B cell (primary cell): ENCODE results near the gene TRMT2A.

Experiments used
- EZH2 ChIP-seq: IDR thresholded peaks from 2 replicates; pipeline ENCODE4 v1.6.1; 2012; ENCODE audit warnings: borderline replicate concordance, low read depth, mild to moderate bottlenecking, moderate library complexity, low read length; ENCODE audit not compliant: insufficient read depth, poor library complexity, severe bottlenecking
- TF ChIP-seq, protein P1 (sequence below): fragments of 200-600 bp; IDR thresholded peaks from one replicate; pipeline ENCODE4 v1.8.0; 2022; ENCODE audit warnings: antibody characterized with exemption, mild to moderate bottlenecking

DNA sequence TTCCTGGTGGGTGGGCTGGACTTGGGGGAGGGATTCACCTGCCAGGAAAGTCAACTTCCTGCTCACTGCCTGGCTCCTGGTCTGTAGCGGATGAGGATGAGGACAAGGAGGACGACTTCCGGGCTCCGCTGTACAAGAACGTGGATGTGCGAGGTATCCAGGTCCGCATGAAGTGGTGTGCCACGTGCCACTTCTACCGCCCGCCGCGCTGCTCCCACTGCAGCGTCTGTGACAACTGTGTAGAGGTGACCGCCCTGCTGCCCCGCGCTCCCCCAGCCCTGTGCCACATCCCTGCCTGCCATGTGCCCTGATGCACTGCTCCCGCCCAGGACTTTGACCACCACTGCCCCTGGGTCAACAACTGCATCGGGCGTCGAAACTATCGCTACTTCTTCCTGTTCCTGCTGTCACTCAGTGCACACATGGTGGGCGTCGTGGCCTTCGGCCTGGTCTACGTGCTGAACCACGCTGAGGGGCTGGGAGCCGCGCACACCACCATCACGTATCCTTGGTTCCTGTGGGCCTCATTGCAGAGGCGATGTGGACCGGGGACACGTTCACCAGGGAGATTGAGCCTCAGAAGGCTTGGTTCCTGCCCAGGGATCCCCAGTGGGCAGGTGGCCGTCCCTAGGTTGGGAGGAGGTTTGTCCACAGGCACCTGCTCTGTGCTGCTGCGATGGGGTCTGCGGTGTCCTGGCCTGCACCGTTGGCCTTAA, 22.5 kb upstream of the TRMT2A start:
- TF ChIP-seq, protein P1, sequence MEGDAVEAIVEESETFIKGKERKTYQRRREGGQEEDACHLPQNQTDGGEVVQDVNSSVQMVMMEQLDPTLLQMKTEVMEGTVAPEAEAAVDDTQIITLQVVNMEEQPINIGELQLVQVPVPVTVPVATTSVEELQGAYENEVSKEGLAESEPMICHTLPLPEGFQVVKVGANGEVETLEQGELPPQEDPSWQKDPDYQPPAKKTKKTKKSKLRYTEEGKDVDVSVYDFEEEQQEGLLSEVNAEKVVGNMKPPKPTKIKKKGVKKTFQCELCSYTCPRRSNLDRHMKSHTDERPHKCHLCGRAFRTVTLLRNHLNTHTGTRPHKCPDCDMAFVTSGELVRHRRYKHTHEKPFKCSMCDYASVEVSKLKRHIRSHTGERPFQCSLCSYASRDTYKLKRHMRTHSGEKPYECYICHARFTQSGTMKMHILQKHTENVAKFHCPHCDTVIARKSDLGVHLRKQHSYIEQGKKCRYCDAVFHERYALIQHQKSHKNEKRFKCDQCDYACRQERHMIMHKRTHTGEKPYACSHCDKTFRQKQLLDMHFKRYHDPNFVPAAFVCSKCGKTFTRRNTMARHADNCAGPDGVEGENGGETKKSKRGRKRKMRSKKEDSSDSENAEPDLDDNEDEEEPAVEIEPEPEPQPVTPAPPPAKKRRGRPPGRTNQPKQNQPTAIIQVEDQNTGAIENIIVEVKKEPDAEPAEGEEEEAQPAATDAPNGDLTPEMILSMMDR, result no peak
- no peak for TF ChIP-seq EZH2
